Gastrocnemius medialis (tissue), 4 donors: ENCODE data around the gene BTG4.

ENCODE experiments used
- CTCF ChIP-seq, 5 experiments: fragments of 450-650 bp in 3 of 5; fragments of 200-600 bp in 2 of 5; sonication (generic) in 2 of 5; IDR thresholded peaks in 4 of 5; conservative IDR thresholded peaks in 1 of 5; 1 replicate in 4 of 5; 2 replicates in 1 of 5; pipeline ENCODE4 v1.5.1; 2016 to 2019; ENCODE audit warnings: antibody characterized with exemption in 5 of 5, mild to moderate bottlenecking in 3 of 5, moderate library complexity in 3 of 5
- POLR2A ChIP-seq, 2 donors: fragments of 450-650 bp; IDR thresholded peaks; one replicate each; pipeline ENCODE4 v1.6.1; 2017; ENCODE audit warnings: antibody characterized with exemption in 2 of 2, mild to moderate bottlenecking in 2 of 2, moderate library complexity in 2 of 2

GRCh38 chr11:111520560-111520959, 8.4 kb upstream of the BTG4 start:
- no peak for TF ChIP-seq POLR2A (IDR thresholded peaks at IDR 0.05)
- TF ChIP-seq CTCF (IDR thresholded peaks at IDR 0.05 in 4 of 5, conservative IDR thresholded peaks at IDR 0.05 in 1 of 5), result no peak
